H9 (cell line): ENCODE results near the gene HCN1. TPM values are rescaled to one million over a fixed set of nuclear protein-coding genes. Genes with fewer than 3 reads are reported as not detected.
"Not testable (repeated sequence)": the region's sequence is repeated elsewhere in the genome, so short reads cannot be mapped to it uniquely, and the experiment has no call there.

Experiments
- DNase-seq: peaks from one replicate; pipeline ENCODE4 v3.0.0-alpha.2; 2017
- H2AFZ ChIP-seq: one replicate; pipeline ENCODE4 v1.6.1; 2013; ENCODE audit warnings: mild to moderate bottlenecking, low read length, control low read depth, moderate library complexity
- H2AK5ac ChIP-seq: 2 replicates; pipeline ENCODE4 v1.6.1; 2013; ENCODE audit warnings: low read length, control low read depth, mixed read lengths; ENCODE audit not compliant: insufficient read length
- H2BK120ac ChIP-seq: one replicate; pipeline ENCODE4 v1.6.1; 2013; ENCODE audit warnings: low read depth, mild to moderate bottlenecking, low read length, control low read depth, inconsistent platforms; ENCODE audit not compliant: poor library complexity, severe bottlenecking
- H2BK12ac ChIP-seq: 2 replicates; pipeline ENCODE4 v1.6.1; 2013; ENCODE audit warnings: low read length, control low read depth, mixed read lengths, low read depth; ENCODE audit not compliant: insufficient read length
- H2BK15ac ChIP-seq: 2 replicates; pipeline ENCODE4 v1.6.1; 2013; ENCODE audit warnings: low read depth, low read length, control low read depth
- H2BK20ac ChIP-seq: one replicate; pipeline ENCODE4 v1.6.1; 2013; ENCODE audit warnings: low read depth, mild to moderate bottlenecking, low read length, control low read depth, inconsistent platforms; ENCODE audit not compliant: poor library complexity, severe bottlenecking
- H2BK5ac ChIP-seq: 2 replicates; pipeline ENCODE4 v1.6.1; 2013; ENCODE audit warnings: low read length, control low read depth, mixed read lengths; ENCODE audit not compliant: insufficient read length
- H3K14ac ChIP-seq: 2 replicates; pipeline ENCODE4 v1.6.1; 2013; ENCODE audit warnings: low read length, control low read depth; ENCODE audit not compliant: insufficient read depth
- H3K18ac ChIP-seq: 2 replicates; pipeline ENCODE4 v1.6.1; 2013; ENCODE audit warnings: low read depth, mild to moderate bottlenecking, mixed read lengths, low read length, control low read depth; ENCODE audit not compliant: insufficient read length
- H3K23ac ChIP-seq: 2 replicates; pipeline ENCODE4 v1.6.1; 2013; ENCODE audit warnings: low read length, control low read depth, mixed read lengths, low read depth; ENCODE audit not compliant: insufficient read length
- H3K23me2 ChIP-seq: 2 replicates; pipeline ENCODE4 v1.6.1; 2013; ENCODE audit warnings: low read depth, mild to moderate bottlenecking, mixed read lengths, low read length, control low read depth; ENCODE audit not compliant: insufficient read length, poor library complexity, severe bottlenecking
- H3K27ac ChIP-seq: 2 replicates; pipeline ENCODE4 v1.5.1; 2013; ENCODE audit warnings: low read length, control low read depth, mixed read lengths, low read depth; ENCODE audit not compliant: insufficient read length
- H3K27me3 ChIP-seq: 2 replicates; pipeline ENCODE4 v1.6.1; 2013; ENCODE audit warnings: low read length, control low read depth, inconsistent platforms; ENCODE audit not compliant: insufficient read depth
- H3K4ac ChIP-seq: 2 replicates; pipeline ENCODE4 v1.6.1; 2013; ENCODE audit warnings: low read depth, mild to moderate bottlenecking, control low read depth, inconsistent platforms, low read length, moderate library complexity
- H3K4me1 ChIP-seq: 2 replicates; pipeline ENCODE4 v1.6.1; 2013; ENCODE audit warnings: low read length, control low read depth, inconsistent platforms; ENCODE audit not compliant: insufficient read depth
- H3K4me2 ChIP-seq: 2 replicates; pipeline ENCODE4 v1.6.1; 2013; ENCODE audit warnings: low read length, control low read depth, mixed read lengths; ENCODE audit not compliant: insufficient read length, insufficient read depth
- H3K56ac ChIP-seq: 2 replicates; pipeline ENCODE4 v1.6.1; 2013; ENCODE audit warnings: low read depth, mild to moderate bottlenecking, mixed read lengths, low read length, control low read depth; ENCODE audit not compliant: insufficient read length
- H3K79me1 ChIP-seq: 2 replicates; pipeline ENCODE4 v1.6.1; 2013; ENCODE audit warnings: low read depth, mild to moderate bottlenecking, moderate library complexity, low read length, control low read depth, inconsistent platforms; ENCODE audit not compliant: insufficient read depth, poor library complexity, severe bottlenecking
- H3K79me2 ChIP-seq: 2 replicates; pipeline ENCODE4 v1.6.1; 2013; ENCODE audit warnings: low read length, control low read depth, inconsistent platforms; ENCODE audit not compliant: insufficient read depth
- H3K9ac ChIP-seq: 2 replicates; pipeline ENCODE4 v1.6.1; 2013; ENCODE audit warnings: low read length, control low read depth, mixed read lengths; ENCODE audit not compliant: insufficient read length; ENCODE audit errors: extremely low read depth
- H3K9me3 ChIP-seq: one replicate; pipeline ENCODE4 v1.6.1; 2013; ENCODE audit warnings: low read depth, low read length, inconsistent platforms; ENCODE audit not compliant: control insufficient read depth
- H3T11ph ChIP-seq: one replicate; pipeline ENCODE4 v1.6.1; 2013; ENCODE audit warnings: mild to moderate bottlenecking, low read length, control low read depth, inconsistent platforms
- H4K20me1 ChIP-seq: one replicate; pipeline ENCODE4 v1.6.1; 2013; ENCODE audit not compliant: control insufficient read depth, insufficient read length, insufficient read depth
- H4K5ac ChIP-seq: 2 replicates; pipeline ENCODE4 v1.6.1; 2013; ENCODE audit warnings: low read depth, mild to moderate bottlenecking, mixed read lengths, low read length, control low read depth; ENCODE audit not compliant: insufficient read length
- H4K8ac ChIP-seq: replicated peaks from 2 replicates; pipeline ENCODE4 v1.6.1; 2013; ENCODE audit warnings: low read length, control low read depth, mixed read lengths, low read depth; ENCODE audit not compliant: insufficient read length
- H4K91ac ChIP-seq: 2 replicates; pipeline ENCODE4 v1.6.1; 2013; ENCODE audit warnings: low read depth, mild to moderate bottlenecking, moderate library complexity, mixed read lengths, low read length, control low read depth; ENCODE audit not compliant: insufficient read length
- H3K27ac Mint-ChIP-seq, 3 experiments: 2 replicates in 2 of 3; 3 replicates in 1 of 3; pipeline ENCODE4 v1.8.0; 2020 to 2021; ENCODE audit warnings: mixed read lengths in 3 of 3, mild to moderate bottlenecking in 1 of 3, moderate library complexity in 1 of 3
- H3K27me3 Mint-ChIP-seq: 2 replicates; pipeline ENCODE4 v1.8.0; 2021; ENCODE audit warnings: low read depth, mild to moderate bottlenecking, moderate library complexity, mixed read lengths
- H3K36me3 Mint-ChIP-seq, 3 experiments: 2 replicates in 2 of 3; 3 replicates in 1 of 3; pipeline ENCODE4 v1.8.0; 2020 to 2021; ENCODE audit warnings: low read depth in 3 of 3, mixed read lengths in 3 of 3; ENCODE audit not compliant: insufficient read depth in 1 of 3
- H3K4me1 Mint-ChIP-seq, 2 experiments: 2 replicates each; pipeline ENCODE4 v1.8.0; 2020; ENCODE audit warnings: mixed read lengths in 2 of 2
- H3K4me3 Mint-ChIP-seq, 2 experiments: 2 replicates in 1 of 2; 3 replicates in 1 of 2; pipeline ENCODE4 v1.8.0; 2020 to 2021; ENCODE audit warnings: mild to moderate bottlenecking in 2 of 2, mixed read lengths in 2 of 2, moderate library complexity in 1 of 2
- H3K9me3 Mint-ChIP-seq, 2 experiments: 2 replicates in 1 of 2; 3 replicates in 1 of 2; pipeline ENCODE4 v1.8.0; 2020; ENCODE audit warnings: mild to moderate bottlenecking in 2 of 2, mixed read lengths in 2 of 2, moderate library complexity in 1 of 2
- WGBS: extraction: QIAGEN DNeasy Blood & Tissue Kit; methylation state at CpG from one replicate; pipeline ENCODE4 v1.1.7; 2013; ENCODE audit warnings: missing lambda C conversion rate, low lambda C conversion rate, mixed read lengths; ENCODE audit not compliant: insufficient read length; ENCODE audit errors: extremely low coverage; 5-methylcytosine and 5-hydroxymethylcytosine counted together
- total RNA-seq: library from RNA; stranded (reverse); gene quantifications from 2 replicates; pipeline ENCODE4 v1.2.1, GENCODE V29; 2021
- TF ChIP-seq, protein P1 (sequence below): fragments of 200-600 bp; sonication (generic); conservative IDR thresholded peaks from 3 replicates; pipeline ENCODE4 v1.8.0; 2021; ENCODE audit warnings: antibody characterized with exemption, mild to moderate bottlenecking

Gene HCN1
- total RNA-seq, 1 experiment from 2014 or later = 4.6 TPM

DNA sequence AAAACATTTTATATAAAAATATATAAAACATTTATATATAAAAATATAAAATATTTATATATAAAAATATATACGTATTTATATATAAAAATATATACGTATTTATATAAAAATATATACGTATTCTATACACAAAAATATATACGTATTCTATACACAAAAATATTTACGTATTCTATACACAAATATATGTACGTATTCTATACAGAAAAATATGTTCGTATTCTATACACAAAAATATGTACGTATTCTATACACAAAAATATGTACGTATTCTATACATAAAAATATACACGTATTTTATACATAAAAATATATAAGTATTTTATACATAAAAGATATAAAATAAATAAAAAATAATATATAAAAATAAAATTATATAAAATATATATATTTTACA is 323.6 kb downstream of the HCN1 start:
- 100% methylated on average over 1 of the region's 10 CpGs for WGBS
- no peak overlapping the region for H3K27ac Mint-ChIP-seq

DNA sequence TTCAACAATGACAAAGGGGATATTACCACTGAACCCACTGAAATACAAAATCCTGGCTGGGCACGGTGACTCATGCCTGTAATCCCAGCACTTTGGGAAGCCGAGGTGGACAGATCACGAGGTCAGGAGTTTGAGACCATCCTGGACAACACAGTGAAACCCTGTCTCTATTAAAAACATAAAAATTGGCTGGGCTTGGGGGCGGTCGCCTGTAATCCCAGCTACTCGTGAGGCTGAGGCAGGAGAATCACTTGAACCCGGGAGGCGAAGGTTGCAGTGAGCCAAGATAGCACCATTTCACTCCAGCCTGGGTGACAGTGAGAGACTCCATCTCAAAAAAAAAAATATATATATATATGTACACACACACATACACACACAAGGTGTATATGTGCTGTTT is 324.8 kb downstream of the HCN1 start:
- DNase-seq, H3K4ac ChIP-seq, H3K18ac ChIP-seq, H3K79me1 ChIP-seq, H3K79me2 ChIP-seq, H2AFZ ChIP-seq, H4K91ac ChIP-seq, H3K4me3 Mint-ChIP-seq, H3K4me1 ChIP-seq, H3K27me3 Mint-ChIP-seq, H3K4me1 Mint-ChIP-seq, H2BK20ac ChIP-seq, H2BK15ac ChIP-seq, H3K36me3 Mint-ChIP-seq, H2BK5ac ChIP-seq, H2BK12ac ChIP-seq, H2AK5ac ChIP-seq, H3K23ac ChIP-seq, H3K23me2 ChIP-seq, H3K9me3 ChIP-seq, H2BK120ac ChIP-seq, H4K5ac ChIP-seq, H3K4me2 ChIP-seq, H3T11ph ChIP-seq, H3K14ac ChIP-seq, H3K9ac ChIP-seq, H3K27me3 ChIP-seq, H4K20me1 ChIP-seq, H3K27ac ChIP-seq, H3K56ac ChIP-seq, H4K8ac ChIP-seq: not testable (repeated sequence)
- Mint-ChIP-seq H3K9me3 (peaks cover 3 to 11% of the 10 kb centered on the region in 2 experiments; a peak in 2 of 5 replicates), H3K27ac (peak overlapping the region in 1 of 3 experiments; percentile 86; a peak in 2 of 7 replicates)
- no CpG with 5 or more reads among the region's 8 CpGs for WGBS

More for the DNA sequence above, 323.6 kb downstream of the HCN1 start:
- Histone ChIP-seq H3K18ac (no peak overlapping the region), H3K79me1 (no peaks in the 10 kb centered on the region), H2BK12ac (no peak overlapping the region), H3K23me2 (no peaks in the 10 kb centered on the region), H3K23ac (no peak overlapping the region), H3K4me1 (no peaks in the 10 kb centered on the region), H3K27me3 (no peaks in the 10 kb centered on the region), H3K4ac (no peak overlapping the region), H4K5ac (no peak overlapping the region), H4K91ac (no peak overlapping the region), H2AK5ac (no peak overlapping the region), H2AFZ (no peak overlapping the region), H2BK20ac (no peak overlapping the region), H2BK120ac (no peak overlapping the region), H3K14ac (no peak overlapping the region), H4K20me1 (no peaks in the 10 kb centered on the region), H4K8ac (no peak overlapping the region), H3K56ac (no peak overlapping the region), H3K79me2 (no peaks in the 10 kb centered on the region), H3T11ph (no peak overlapping the region), H3K9me3 (no peaks in the 10 kb centered on the region), H2BK5ac (no peak overlapping the region), H2BK15ac (no peak overlapping the region), H3K9ac (no peak overlapping the region), H3K27ac (no peak overlapping the region), H3K4me2 (no peak overlapping the region)
- H3K36me3 Mint-ChIP-seq = peaks cover 0 to 7% (median 0%) of the 10 kb centered on the region in 3 experiments; a peak in 3 of 7 replicates
- no peak overlapping the region for H3K4me3 Mint-ChIP-seq
- peaks cover 3 to 11% of the 10 kb centered on the region in 2 experiments; a peak in 2 of 5 replicates for H3K9me3 Mint-ChIP-seq
- TF ChIP-seq, protein P1, sequence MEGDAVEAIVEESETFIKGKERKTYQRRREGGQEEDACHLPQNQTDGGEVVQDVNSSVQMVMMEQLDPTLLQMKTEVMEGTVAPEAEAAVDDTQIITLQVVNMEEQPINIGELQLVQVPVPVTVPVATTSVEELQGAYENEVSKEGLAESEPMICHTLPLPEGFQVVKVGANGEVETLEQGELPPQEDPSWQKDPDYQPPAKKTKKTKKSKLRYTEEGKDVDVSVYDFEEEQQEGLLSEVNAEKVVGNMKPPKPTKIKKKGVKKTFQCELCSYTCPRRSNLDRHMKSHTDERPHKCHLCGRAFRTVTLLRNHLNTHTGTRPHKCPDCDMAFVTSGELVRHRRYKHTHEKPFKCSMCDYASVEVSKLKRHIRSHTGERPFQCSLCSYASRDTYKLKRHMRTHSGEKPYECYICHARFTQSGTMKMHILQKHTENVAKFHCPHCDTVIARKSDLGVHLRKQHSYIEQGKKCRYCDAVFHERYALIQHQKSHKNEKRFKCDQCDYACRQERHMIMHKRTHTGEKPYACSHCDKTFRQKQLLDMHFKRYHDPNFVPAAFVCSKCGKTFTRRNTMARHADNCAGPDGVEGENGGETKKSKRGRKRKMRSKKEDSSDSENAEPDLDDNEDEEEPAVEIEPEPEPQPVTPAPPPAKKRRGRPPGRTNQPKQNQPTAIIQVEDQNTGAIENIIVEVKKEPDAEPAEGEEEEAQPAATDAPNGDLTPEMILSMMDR = no peak
- H3K27me3 Mint-ChIP-seq = no peaks in the 10 kb centered on the region
- H3K4me1 Mint-ChIP-seq = no peaks in the 10 kb centered on the region
- DNase-seq = no peak
